ELR (cell line): ENCODE data around the gene SEPTIN12.

Experiments used
- DNase-seq: peaks from one replicate; pipeline ENCODE4 v3.0.0-alpha.2; 2015; ENCODE audit warnings: low read depth

Gene SEPTIN12

DNA sequence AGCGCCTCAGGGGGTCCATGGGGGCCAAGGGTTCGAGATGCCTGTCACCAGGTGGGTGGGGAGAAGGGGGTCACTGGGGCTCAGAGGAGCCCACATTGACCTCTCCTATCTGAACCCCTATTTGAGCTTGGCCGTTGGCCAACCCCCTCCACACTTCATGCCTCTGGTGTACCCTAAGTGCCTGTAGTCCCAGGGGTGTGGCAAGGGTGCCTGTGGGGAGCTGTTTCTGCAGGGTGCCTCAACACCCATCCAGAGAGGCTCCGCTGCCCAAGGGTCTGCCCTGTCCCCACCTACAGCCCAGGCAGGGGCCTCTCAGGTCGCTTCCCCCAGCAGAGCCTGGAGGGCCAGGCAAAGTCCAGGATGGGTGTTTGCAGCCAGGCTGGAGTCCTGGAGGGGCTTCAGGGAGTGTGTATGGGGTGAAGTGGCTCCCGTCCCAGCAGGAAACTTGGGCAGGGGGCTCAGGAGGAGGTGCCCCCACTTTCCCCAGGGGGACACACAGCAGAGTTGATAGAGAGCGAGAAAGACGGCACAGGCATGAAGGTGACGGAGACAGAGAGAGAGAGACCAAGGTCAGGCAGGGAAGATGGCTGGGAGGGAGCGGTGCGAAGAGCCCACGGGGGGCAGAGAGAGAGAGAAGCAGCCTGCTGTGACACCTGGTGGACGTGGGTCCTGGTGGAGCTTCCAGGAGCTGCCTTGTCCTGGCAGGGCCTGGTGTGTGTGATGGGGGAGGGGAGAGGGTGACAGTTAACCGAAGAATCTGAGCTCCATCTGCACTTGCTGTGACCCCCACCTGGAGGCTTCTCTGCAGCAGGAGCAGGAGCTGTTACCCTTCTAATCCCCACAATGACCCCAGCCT is at the start of gene SEPTIN12:
SEPTIN12 (minus strand) TSS at position 719 of the 856 bp plus-strand sequence; CDS start at position 19, 700 bp downstream.
- DNase-seq, result no peak

DNA sequence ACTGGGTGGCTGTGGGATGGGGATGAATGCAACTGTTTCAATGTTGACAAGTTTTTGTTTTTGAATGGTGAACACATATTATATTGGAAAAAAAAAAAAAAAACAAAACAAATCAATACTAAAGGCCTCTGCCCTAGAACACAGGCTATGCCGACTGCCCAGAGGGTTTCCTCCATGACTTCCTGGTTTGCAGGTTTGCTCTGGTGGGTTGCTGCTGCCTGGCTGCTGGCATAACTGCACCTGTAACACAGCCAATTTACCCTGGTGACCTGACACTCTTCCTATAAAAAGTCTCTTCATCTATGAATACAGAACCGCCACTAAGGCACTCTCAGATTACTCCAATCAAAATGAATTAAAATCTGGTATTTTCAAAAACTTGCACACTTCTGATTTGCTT is 48.6 kb upstream of the SEPTIN12 start:
- no peak for DNase-seq

GRCh38 chr16:4833584-4833983 is 45.4 kb upstream of the SEPTIN12 start:
- no peak for DNase-seq

DNA sequence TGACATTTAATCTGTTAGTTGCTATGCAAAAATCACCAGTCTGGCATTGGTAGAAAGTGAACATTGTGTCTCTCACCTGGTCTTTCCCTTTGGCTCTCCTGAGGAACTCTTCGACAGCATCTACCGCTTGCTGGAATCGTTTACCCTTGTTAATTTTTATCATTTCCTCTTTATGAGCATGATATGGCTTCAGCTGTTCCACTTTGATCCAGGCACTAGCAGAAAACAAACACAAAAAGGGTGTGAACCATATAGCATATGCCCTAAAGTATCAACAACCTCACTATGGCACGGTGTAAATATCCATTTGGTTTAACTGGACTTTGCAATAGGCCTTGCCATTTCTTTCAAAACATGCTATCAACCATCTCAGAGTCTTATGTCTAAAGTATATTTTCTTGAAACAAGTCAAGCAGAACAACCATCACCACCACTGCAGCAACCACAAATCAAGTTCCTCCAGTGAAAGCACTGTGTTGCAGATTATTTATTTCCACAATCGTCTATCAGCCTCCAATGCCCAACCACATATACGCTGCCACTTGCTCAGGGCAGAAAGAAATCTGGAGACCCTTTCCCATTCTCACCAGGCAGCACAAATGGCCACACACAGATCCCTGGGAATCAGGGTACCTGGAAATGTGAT is 44.7 kb upstream of the SEPTIN12 start:
- DNase-seq, result no peak

DNA sequence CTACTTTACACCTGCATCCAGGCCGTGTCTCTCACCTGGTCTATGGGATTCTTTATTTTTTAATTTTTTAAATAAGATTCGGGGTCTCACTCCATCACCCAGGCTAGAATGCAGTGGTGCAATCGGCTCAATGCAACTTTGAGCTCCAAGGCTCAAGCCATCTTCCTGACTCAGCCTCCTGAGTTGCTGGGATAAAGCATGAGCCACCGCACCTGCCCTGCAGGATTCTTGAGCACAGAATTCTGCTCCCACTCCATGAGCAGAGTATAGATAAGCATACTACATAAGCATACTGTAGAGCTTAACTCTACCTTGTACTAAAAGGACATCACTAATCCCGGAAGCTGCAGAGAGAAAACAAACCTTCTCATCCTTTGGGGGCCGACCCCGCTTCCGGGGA is 43.5 kb upstream of the SEPTIN12 start:
- no peak for DNase-seq

DNA sequence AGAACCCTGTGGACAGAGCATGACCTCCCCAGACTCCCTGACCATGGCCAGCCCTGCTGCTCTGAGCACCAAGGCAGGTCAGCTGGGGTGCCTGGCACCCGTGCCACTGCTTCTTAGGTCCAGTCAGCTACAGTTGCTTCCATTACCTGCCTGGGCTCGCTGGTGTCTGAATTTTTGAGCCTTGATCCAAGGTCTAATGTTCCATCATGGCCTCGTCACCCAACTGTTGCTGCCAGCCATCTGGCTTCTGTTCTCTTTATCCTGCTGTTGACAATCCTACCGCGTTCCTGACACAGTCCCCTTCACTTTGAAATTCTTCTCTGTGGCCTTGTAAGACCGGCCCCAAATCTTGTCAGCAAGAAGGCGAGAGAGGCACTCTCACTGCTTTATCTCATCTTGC is 42.3 kb upstream of the SEPTIN12 start:
- no peak for DNase-seq

DNA sequence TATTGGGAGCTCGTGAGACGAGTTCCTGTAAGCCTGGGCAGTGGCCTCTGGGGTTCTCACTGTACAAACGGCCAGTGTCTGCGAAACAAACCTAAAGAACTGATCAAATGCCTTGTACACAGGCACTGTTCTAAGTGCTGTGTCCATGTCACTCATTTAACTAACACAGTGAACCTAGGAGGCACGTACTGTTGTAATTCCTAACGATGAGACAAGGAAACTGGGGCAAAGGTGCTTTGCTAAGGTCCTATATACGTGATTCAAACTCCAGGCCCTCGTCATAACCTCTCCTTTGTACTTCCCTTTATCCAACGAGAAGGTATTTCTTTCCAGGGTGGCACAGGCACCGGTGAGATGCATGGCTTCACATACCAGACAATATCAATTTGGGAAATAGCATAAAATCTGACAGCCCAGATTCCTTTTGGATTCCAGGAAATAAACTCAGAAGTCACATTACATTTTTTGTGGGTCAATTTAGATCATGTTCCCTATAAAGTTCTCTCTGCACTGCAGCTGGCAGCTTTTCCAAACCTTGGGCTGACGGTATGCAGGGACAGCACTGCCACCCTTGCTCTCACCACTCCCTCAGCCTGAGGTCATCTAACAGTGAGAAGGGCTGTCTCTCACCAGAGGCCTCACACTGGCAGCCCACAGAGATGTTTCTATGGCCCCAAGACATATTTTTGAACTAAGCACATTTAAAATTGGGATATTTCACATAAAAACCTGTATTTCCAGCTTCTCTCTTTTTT is 40.6 kb upstream of the SEPTIN12 start:
- DNase-seq, result no peak

GRCh38 chr16:4826980-4827379 is 38.8 kb upstream of the SEPTIN12 start:
- no peak for DNase-seq

- no peak for DNase-seq
Observed at GRCh38 chr16:4826526-4826925, 38.4 kb upstream of the SEPTIN12 start.

DNA sequence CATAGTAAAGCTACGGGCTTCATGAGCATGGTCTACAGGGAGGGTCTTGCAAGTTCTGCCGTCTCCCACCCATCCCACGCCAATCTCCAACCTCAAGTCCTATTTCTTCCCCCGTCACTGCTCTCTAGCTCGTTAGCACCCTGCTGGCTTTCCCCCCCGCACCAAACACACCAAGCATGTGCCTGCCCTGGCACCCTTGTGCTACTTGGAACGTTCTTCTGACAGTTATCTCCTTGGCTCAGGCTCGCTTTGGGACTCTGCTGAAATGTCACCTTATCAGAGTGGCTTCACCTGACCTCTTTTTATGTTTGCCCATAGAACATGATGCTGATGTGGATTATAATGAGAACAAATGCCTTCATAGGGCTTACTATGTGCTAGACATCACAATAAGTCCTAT is 37.1 kb upstream of the SEPTIN12 start:
- DNase-seq, result no peak

DNA sequence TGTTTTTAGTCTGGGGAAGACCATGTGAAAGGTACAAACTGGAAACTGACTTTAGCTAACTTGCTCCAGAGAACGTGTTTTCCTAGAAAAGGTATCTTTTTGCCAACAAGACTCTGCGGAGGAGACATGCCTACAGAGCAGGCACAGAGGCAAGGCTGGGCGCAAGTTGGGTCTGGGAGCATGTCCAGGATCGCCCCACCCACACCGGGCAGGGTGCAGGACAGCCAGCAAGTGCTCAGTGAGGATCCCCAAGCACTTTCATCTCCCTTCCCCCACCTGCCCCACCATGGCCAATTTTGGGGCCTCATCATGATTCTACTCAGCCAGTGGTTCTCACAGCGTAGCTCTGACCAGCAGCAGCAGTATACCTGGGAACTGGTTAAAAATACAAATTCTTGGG is 32.5 kb upstream of the SEPTIN12 start:
- no peak for DNase-seq

DNA sequence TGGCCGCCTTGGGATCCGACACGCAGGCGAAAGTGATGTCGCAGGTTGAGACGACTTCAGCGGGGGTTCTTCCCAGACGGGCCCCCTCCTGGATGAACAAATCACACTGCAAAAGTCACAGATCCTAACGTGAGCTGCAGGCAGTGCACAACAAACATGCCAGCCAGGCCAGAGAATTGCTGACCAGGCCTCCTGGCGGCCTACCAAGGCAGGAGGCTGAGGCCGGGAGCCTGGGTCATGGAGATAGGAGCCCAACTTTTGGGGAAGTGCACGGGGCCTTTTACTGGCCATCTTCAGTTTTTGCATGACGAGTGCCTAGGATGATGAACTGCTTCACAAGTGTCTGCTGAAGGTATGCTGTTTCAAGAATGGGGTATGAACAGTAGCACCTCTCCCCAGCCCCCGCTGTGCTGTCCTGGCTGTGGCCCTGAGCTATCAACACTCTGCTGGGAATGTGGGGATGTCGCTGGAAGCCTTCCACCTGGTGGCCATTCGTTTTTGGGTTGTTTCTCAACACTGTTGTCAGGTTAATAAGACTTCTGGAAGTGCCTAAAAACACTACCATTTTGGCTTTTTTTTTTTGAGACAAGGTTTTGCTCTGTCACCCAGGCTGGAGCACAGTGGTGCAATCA is 26.5 kb upstream of the SEPTIN12 start:
- no peak for DNase-seq

DNA sequence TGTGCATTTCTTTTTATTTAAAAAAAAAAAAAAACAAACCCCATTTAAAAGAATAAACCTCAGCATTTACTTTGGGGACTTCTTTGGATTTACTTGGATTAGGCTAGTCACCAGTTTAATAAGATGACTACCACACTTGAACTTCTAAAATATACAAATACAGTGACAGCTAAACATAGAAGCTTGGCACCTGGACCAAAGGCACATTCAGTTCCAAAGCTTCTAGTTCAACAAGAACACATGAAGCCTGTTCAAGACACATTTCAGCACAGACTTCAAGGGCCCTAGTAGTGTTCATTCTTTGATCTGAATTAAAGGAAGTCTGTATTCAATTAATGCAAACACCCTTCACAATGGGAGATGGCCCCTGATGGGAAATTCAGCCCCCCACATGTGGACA is 25.9 kb upstream of the SEPTIN12 start:
- DNase-seq, result no peak

- DNase-seq, result no peak
Observed at GRCh38 chr16:4813251-4814003, 25.3 kb upstream of the SEPTIN12 start.

- no peak for DNase-seq
Observed at GRCh38 chr16:4811773-4812172, 23.6 kb upstream of the SEPTIN12 start.

GRCh38 chr16:4811242-4811641 is 23.1 kb upstream of the SEPTIN12 start:
- no peak for DNase-seq

DNA sequence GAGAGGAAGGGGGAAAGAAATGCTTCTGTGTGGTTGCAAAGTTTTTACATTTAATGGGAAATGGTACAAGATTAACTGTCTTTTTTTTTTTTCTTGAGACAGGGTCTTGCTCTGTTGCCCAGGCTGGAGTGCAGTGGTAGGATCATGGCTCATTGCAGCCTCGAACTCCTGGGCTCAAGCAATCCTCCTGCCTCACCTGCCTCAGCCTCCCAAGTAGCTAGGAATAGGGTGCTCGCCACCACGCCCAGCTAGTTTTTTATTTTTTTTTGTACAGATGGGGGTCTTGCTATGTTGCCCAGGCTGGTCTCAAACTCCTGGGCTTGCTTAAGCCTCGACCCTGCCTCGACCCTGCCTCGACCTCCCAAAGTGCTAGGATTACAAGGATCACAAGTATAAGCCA is 18.1 kb upstream of the SEPTIN12 start:
- no peak for DNase-seq

DNA sequence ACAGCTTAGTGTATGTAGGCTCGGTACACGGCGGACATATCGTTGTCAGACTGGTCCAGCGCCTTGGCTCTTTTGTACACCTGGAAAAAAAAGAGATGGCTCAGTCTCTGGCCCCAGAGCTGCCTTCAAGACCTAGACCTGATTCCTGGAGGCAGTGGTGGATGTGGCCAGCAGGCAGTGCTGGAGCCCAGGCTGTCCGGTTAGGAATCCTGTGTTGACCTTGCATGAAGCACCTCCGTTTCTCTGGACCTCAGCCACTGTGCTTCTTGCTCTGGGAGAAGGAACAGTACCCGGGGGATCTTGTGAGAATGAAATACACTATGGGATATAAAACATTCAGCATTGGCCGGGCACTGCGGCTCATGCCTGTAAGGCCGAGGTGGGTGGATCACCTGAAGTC is 17.1 kb upstream of the SEPTIN12 start:
- no peak for DNase-seq

DNA sequence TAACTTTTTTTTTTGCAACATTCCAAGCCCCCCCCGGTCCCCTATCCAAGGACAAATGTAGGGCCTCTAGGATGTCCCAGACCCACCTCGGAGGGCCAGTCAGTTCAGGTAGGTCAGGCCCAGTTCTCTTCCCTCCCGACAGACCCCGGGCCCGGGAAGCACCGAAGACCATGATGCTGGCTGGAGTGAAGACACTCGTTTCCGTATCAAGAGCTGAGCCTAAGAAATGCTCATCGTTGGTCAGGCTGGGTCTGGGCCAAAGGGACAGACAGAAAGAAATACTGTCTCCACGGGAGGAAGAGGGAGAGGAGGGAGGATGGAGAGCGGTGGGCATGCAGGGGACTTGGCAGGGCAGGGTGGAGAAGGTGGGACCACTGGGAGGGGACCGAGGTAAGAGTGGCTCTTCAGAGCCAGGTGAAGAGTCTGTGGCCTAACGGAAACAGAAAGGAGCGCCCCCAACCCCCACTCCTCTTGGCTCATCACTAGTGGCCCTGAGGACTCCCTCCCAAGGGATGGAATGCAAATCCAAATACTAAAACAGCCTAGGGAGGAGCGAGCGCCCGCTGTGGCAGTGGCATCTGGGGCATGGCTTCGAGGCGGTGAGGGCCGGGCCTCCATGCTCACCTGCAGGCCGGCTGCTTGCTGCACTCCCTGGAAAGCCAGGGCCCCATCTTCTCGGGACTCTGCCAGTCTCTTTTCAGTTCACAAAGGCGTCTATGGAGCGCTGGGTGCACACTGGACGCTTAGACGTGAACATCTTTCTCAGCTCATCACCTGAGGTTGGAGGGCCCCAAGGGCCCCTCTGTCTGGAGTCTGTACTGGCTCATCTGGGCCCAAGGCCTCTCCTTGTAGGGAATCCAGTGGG is 16.0 kb upstream of the SEPTIN12 start:
- no peak for DNase-seq

DNA sequence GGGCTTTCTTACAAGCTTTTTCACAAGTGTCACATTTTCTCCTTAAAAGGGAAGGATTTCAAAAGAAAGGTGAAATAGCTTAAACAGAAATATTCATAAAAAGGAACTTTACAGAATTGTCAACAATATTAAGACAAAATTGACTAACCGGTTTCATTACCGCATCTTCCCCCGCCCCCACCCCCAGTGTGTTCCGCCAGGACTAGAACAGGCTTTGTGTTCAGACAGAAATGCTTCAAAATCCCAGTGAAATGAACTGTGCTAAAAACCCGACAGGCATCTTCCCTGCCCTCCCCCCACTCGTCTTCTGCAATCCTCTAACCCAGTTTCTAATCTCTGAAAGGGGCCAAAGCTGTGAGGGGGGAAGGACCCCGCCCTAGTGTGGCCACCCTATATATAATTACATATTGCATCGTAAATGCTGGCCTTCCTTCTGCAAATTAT is 15.3 kb upstream of the SEPTIN12 start:
- no peak for DNase-seq
